Astrocyte (in vitro differentiated cells and primary cell): ENCODE measurements around the gene SWT1. TPM values are rescaled to one million over a fixed set of nuclear protein-coding genes. Genes with fewer than 3 reads are reported as not detected.

Source experiments
- DNase-seq: peaks from one replicate; pipeline ENCODE4 v3.0.0-alpha.2; 2010; ENCODE audit warnings: low read depth
- FAIRE-seq: peaks from 2 replicates; lab custom pipeline; 2011; peaks lifted over from hg19 to GRCh38; lab: Jason Lieb, UNC
- H2AFZ ChIP-seq: 2 replicates; pipeline ENCODE4 v1.6.0; 2012; ENCODE audit warnings: low read depth, low read length, inconsistent platforms
- H3K27ac ChIP-seq: 2 replicates; pipeline ENCODE4 v1.5.1; 2011; ENCODE audit warnings: low read depth, low read length, inconsistent platforms
- H3K27me3 ChIP-seq: 2 replicates; pipeline ENCODE4 v1.6.0; 2011; ENCODE audit warnings: low read length, inconsistent platforms; ENCODE audit not compliant: insufficient read depth
- H3K36me3 ChIP-seq: 2 replicates; pipeline ENCODE4 v1.5.1; 2011; ENCODE audit warnings: low read length, inconsistent platforms; ENCODE audit not compliant: insufficient read depth
- H3K4me1 ChIP-seq: 2 replicates; pipeline ENCODE4 v1.5.1; 2011; ENCODE audit warnings: low read length, inconsistent platforms; ENCODE audit not compliant: insufficient read depth
- H3K4me2 ChIP-seq: 2 replicates; pipeline ENCODE4 v1.6.0; 2012; ENCODE audit warnings: low read length, inconsistent platforms
- H3K4me3 ChIP-seq: 2 replicates; pipeline ENCODE4 v1.5.1; 2011; ENCODE audit warnings: low read depth, mild to moderate bottlenecking, low read length, inconsistent platforms; ENCODE audit not compliant: insufficient read depth
- H3K79me2 ChIP-seq: 2 replicates; pipeline ENCODE4 v1.6.0; 2012; ENCODE audit warnings: mild to moderate bottlenecking, low read length, inconsistent platforms; ENCODE audit not compliant: insufficient read depth
- H3K9ac ChIP-seq: 2 replicates; pipeline ENCODE4 v1.6.0; 2012; ENCODE audit warnings: mild to moderate bottlenecking, low read length, inconsistent platforms
- H3K9me3 ChIP-seq: 2 replicates; pipeline ENCODE4 v1.5.1; 2012; ENCODE audit warnings: low read depth, mild to moderate bottlenecking, low read length, inconsistent platforms; ENCODE audit not compliant: insufficient read depth
- H4K20me1 ChIP-seq: 2 replicates; pipeline ENCODE4 v1.6.0; 2012; ENCODE audit warnings: low read length, inconsistent platforms; ENCODE audit not compliant: insufficient read depth
- H3K27ac Mint-ChIP-seq: one replicate; pipeline ENCODE4 v1.8.0; 2021; ENCODE audit warnings: mild to moderate bottlenecking, mixed read lengths; ENCODE audit not compliant: unreplicated experiment
- H3K27me3 Mint-ChIP-seq: one replicate; pipeline ENCODE4 v1.8.0; 2021; ENCODE audit warnings: low read depth, mixed read lengths; ENCODE audit not compliant: unreplicated experiment
- H3K36me3 Mint-ChIP-seq: one replicate; pipeline ENCODE4 v1.8.0; 2021; ENCODE audit warnings: low read depth, mixed read lengths; ENCODE audit not compliant: unreplicated experiment
- H3K4me1 Mint-ChIP-seq: one replicate; pipeline ENCODE4 v1.8.0; 2021; ENCODE audit warnings: low read depth, mixed read lengths; ENCODE audit not compliant: unreplicated experiment
- H3K4me3 Mint-ChIP-seq: one replicate; pipeline ENCODE4 v1.8.0; 2021; ENCODE audit warnings: mild to moderate bottlenecking, moderate library complexity, mixed read lengths; ENCODE audit not compliant: unreplicated experiment
- H3K9me3 Mint-ChIP-seq: one replicate; pipeline ENCODE4 v1.8.0; 2021; ENCODE audit warnings: mild to moderate bottlenecking, mixed read lengths; ENCODE audit not compliant: unreplicated experiment
- EZH2 ChIP-seq: IDR thresholded peaks from 2 replicates; pipeline ENCODE4 v1.6.1; 2012; ENCODE audit warnings: mild to moderate bottlenecking, low read length, inconsistent platforms; ENCODE audit not compliant: insufficient read depth
- total RNA-seq: library from RNA; stranded (reverse); gene quantifications from 2 replicates; pipeline ENCODE4 v1.2.1, GENCODE V29; 2021
- TF ChIP-seq, protein P1 (sequence below): IDR thresholded peaks from 2 replicates; pipeline ENCODE4 v1.5.1; 2011; ENCODE audit warnings: low read depth, mild to moderate bottlenecking, inconsistent platforms, low read length, moderate library complexity; ENCODE audit not compliant: insufficient read depth

Gene SWT1
- total RNA-seq, 1 donor from 2014 or later = 5.4 TPM

- no peak overlapping the region for H2AFZ ChIP-seq
- no peak overlapping the region for H3K4me2 ChIP-seq
- TF ChIP-seq, protein P1, sequence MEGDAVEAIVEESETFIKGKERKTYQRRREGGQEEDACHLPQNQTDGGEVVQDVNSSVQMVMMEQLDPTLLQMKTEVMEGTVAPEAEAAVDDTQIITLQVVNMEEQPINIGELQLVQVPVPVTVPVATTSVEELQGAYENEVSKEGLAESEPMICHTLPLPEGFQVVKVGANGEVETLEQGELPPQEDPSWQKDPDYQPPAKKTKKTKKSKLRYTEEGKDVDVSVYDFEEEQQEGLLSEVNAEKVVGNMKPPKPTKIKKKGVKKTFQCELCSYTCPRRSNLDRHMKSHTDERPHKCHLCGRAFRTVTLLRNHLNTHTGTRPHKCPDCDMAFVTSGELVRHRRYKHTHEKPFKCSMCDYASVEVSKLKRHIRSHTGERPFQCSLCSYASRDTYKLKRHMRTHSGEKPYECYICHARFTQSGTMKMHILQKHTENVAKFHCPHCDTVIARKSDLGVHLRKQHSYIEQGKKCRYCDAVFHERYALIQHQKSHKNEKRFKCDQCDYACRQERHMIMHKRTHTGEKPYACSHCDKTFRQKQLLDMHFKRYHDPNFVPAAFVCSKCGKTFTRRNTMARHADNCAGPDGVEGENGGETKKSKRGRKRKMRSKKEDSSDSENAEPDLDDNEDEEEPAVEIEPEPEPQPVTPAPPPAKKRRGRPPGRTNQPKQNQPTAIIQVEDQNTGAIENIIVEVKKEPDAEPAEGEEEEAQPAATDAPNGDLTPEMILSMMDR = no peak
- no peak for TF ChIP-seq EZH2
- H3K79me2 ChIP-seq = no peaks in the 10 kb centered on the region
- no peaks in the 10 kb centered on the region for H3K27me3 Mint-ChIP-seq
- no peak overlapping the region for H3K4me3 Mint-ChIP-seq
- peaks cover 13% of the 10 kb centered on the region for H3K4me1 Mint-ChIP-seq
- H3K4me1 ChIP-seq = no peaks in the 10 kb centered on the region
- H3K9me3 ChIP-seq = no peaks in the 10 kb centered on the region
- no peaks in the 10 kb centered on the region for H4K20me1 ChIP-seq
- H3K9ac ChIP-seq = no peak overlapping the region
- H3K27ac ChIP-seq = no peak overlapping the region
- H3K9me3 Mint-ChIP-seq = no peaks in the 10 kb centered on the region
- peaks cover 14% of the 10 kb centered on the region for H3K36me3 Mint-ChIP-seq
- FAIRE-seq = no peak
- peaks cover 41% of the 10 kb centered on the region for H3K36me3 ChIP-seq
- no peaks in the 10 kb centered on the region for H3K27me3 ChIP-seq
- H3K4me3 ChIP-seq = no peak overlapping the region
- no peak overlapping the region for H3K27ac Mint-ChIP-seq
- DNase-seq = no peak
Measured at GRCh38 chr1:185295091-185295490, 138.1 kb downstream of the SWT1 start.

- H3K4me3 Mint-ChIP-seq = no peak overlapping the region
- TF ChIP-seq EZH2 = no peak
- TF ChIP-seq, protein P1 = no peak
- Histone ChIP-seq H2AFZ (no peak overlapping the region), H3K4me2 (no peak overlapping the region), H3K27me3 (no peaks in the 10 kb centered on the region), H3K27ac (peak overlapping the region; percentile 14), H3K79me2 (no peaks in the 10 kb centered on the region), H3K36me3 (peaks cover 65% of the 10 kb centered on the region), H3K9me3 (no peaks in the 10 kb centered on the region), H3K4me3 (no peak overlapping the region), H3K4me1 (no peaks in the 10 kb centered on the region), H4K20me1 (peaks cover 8% of the 10 kb centered on the region), H3K9ac (no peak overlapping the region)
- H3K27me3 Mint-ChIP-seq = no peaks in the 10 kb centered on the region
- peak; percentile 23 for DNase-seq
- FAIRE-seq = no peak
- peaks cover 10% of the 10 kb centered on the region for H3K36me3 Mint-ChIP-seq
- H3K4me1 Mint-ChIP-seq = peaks cover 13% of the 10 kb centered on the region
- H3K9me3 Mint-ChIP-seq = no peaks in the 10 kb centered on the region
- peak overlapping the region; percentile 80 for H3K27ac Mint-ChIP-seq
Measured at GRCh38 chr1:185297982-185298381, 141.0 kb downstream of the SWT1 start.

- Histone ChIP-seq H4K20me1 (peaks cover 8% of the 10 kb centered on the region), H3K4me2 (no peak overlapping the region), H3K9ac (no peak overlapping the region), H3K27me3 (no peaks in the 10 kb centered on the region), H3K4me3 (no peak overlapping the region), H3K9me3 (no peaks in the 10 kb centered on the region), H3K27ac (no peak overlapping the region), H3K36me3 (peaks cover 72% of the 10 kb centered on the region), H3K79me2 (no peaks in the 10 kb centered on the region), H2AFZ (no peak overlapping the region), H3K4me1 (no peaks in the 10 kb centered on the region)
- FAIRE-seq (no peak), DNase-seq (no peak)
- Mint-ChIP-seq H3K9me3 (no peaks in the 10 kb centered on the region), H3K4me1 (peaks cover 15% of the 10 kb centered on the region), H3K27me3 (no peaks in the 10 kb centered on the region), H3K4me3 (no peak overlapping the region), H3K27ac (no peak overlapping the region), H3K36me3 (peaks cover 15% of the 10 kb centered on the region)
- TF ChIP-seq, protein P1 = no peak
- TF ChIP-seq EZH2 = no peak
Measured at GRCh38 chr1:185300152-185300551, 143.2 kb downstream of the SWT1 start.
